GM21423 (cell line): ENCODE results near the gene ASMTL.
"Not testable (repeated sequence)": the region's sequence is repeated elsewhere in the genome, so short reads cannot be mapped to it uniquely, and the experiment has no call there.

Source experiments
- ATAC-seq: cut with Tn5 transposase; IDR thresholded peaks from one replicate; pipeline ENCODE4 v1.9.1; 2021; ENCODE audit warnings: mild to moderate bottlenecking, moderate library complexity; ENCODE audit not compliant: unreplicated experiment

Gene ASMTL, protein sequence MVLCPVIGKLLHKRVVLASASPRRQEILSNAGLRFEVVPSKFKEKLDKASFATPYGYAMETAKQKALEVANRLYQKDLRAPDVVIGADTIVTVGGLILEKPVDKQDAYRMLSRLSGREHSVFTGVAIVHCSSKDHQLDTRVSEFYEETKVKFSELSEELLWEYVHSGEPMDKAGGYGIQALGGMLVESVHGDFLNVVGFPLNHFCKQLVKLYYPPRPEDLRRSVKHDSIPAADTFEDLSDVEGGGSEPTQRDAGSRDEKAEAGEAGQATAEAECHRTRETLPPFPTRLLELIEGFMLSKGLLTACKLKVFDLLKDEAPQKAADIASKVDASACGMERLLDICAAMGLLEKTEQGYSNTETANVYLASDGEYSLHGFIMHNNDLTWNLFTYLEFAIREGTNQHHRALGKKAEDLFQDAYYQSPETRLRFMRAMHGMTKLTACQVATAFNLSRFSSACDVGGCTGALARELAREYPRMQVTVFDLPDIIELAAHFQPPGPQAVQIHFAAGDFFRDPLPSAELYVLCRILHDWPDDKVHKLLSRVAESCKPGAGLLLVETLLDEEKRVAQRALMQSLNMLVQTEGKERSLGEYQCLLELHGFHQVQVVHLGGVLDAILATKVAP

GRCh38 chrX:1452516-1453394 lies at the start of gene ASMTL:
ASMTL (minus strand) TSS chrX:1452909; CDS start chrX:1452840, 69 bp downstream.
- peak; percentile 75 for ATAC-seq

DNA sequence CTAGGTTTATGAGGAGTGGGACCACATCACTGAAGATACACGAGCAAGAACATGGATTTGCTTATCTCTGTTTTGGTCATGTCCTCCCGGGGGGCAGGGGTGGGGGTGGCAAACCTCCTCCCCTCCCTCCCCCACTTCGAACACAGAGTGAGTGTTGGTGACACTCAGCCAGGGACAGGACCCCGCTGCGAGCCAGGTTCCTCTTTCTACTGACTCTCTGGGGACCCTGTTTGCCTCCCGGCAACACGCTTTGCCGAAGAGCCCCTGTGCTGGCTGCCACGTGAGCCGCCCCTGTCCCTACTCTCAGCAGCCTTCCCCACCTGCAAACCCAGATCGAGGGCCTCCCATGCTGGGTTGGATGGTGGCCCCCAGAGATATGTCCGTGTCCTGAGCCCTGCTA lies 49.5 kb upstream of the ASMTL start:
- peak; percentile 53 for ATAC-seq

- ATAC-seq, result peak; percentile 64
Measured at GRCh38 chrX:1500701-1501624, 48.3 kb upstream of the ASMTL start.

DNA sequence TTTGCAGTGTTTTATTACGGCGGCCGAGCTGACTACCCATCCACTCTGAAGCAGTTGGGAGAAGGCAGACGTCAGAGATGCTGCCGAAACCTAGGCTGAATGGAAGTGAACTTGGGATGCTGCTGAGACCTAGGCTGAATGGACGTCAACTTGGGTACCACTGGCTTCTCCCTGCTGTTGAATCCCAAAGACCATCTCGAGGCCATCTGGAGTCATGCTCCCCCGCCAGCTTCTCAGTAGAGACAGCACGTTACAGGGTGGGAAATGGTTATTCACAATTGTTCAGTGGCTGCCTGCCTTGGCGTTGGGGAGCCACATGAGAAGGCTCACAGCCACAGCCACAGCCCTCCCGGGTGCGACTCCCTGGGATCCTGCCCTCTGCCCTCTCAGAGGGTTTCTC lies 43.4 kb upstream of the ASMTL start:
- no peak for ATAC-seq

DNA sequence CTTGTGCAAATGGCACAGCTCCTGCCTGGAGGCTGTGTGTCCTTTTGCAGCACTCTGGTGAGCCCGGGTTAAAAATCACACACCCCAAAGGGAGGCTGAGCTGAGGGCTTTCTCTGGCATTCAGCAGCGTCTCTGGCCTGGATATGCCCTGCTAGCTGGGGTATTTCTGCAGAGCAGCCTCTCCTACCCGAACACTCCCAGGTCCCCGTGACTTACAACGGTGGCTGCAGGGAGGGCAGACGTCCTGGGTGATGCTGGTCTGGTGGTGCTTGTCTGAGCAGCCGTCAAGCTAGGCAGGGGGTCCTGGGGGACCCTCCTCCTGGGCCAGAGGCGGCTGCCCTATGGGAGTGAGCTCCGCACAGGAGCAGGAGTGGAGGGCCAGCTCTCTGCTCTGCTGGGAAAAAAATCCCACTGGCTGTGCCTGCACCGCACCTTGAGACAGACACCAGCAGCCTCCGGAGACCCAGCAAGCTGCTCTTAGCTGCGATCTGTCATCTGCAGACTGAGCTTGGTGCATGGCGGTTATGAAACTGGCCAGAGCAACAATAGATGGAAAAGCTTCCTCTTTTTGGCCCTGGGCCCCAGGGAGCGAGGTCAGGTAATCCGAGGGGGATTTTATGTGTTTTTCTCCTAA lies 41.3 kb upstream of the ASMTL start:
- ATAC-seq, result peak; percentile 71

- no peak for ATAC-seq
Measured at GRCh38 chrX:1493412-1493811, 40.7 kb upstream of the ASMTL start.

DNA sequence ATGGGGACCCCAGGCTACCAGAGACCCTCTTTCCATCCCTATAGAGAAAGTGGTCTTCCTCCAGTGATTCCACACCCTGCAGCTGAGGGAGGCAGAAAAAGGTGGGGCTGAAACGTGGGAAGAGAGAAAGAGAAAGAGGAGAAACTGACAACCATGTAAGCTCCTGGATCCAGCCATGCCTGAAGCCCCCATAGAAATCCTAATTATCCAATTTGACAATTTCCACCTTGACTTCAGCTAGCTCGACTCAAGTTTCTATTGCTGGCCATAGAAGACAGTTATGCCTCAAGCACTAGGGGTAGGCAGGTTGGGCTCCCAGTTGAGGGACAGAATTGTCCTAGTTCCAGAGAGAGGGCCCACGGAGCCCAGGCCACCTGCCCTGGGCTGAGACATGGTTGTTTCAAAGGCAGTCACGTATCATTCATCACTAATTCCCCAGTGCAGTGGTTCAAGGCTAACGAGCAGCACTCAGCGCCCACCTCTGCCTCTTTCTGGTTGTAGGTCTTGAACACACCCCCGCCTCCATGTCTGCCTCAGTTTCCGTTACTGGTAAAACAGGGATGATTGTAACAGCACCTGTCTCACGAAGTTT lies 39.8 kb upstream of the ASMTL start:
- ATAC-seq, result no peak

DNA sequence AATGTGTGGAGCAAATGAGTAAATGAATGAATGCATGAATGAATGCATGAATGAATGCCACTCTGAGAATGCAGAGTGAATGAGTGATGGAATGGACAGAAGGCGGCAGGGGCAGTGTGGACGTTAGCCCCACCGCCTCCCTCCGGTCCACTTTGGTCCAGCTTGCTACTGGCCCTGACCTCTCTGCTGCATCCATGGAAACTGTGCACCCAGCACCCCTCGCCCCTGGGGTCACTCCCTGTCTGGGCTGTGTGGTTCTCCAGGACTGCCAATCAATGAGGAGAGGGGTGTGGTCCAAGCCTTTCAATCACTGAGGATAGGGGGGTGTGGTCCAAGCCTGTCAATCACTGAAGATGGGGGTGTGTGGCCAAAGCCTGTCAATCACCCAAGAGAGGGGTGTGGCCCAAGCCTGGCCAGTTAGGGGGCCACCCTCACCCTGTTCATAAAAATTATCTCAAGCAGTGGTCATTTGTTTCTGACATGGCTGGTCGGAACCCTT lies 39.2 kb upstream of the ASMTL start:
- peak; percentile 72 for ATAC-seq

- ATAC-seq, result not testable (repeated sequence)
Measured at GRCh38 chrX:1491248-1491647, 38.5 kb upstream of the ASMTL start.

DNA sequence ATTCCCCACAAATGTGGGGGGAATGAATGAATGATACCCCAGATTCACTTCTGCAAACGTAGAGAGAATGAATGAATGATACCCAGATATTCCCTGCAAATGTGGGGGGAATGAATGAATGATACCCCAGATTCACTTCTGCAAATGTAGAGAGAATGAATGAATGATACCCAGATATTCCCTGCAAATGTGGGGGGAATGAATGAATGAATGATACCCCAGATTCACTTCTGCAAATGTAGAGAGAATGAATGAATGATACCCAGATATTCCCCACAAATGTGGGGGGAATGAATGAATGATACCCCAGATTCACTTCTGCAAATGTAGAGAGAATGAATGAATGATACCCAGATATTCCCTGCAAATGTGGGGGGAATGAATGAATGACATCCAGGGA lies 38.0 kb upstream of the ASMTL start:
- not testable (repeated sequence) for ATAC-seq

DNA sequence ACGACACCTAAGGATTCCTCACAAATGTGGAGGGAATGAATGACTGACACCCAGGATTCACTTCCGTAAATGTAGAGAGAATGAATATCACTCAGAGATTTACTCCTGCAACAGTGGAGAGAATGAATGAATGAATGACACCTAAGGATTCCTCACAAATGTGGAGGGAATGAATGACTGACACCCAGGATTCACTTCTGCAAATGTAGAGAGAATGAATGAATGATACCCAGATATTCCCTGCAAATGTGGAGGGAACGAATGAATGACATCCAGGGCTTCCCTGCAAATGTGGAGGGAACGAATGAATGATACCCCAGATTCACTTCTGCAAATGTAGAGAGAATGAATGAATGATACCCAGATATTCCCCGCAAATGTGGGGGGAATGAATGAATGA lies 36.6 kb upstream of the ASMTL start:
- ATAC-seq, result not testable (repeated sequence)

- ATAC-seq, result no peak
Measured at GRCh38 chrX:1488745-1489144, 36.0 kb upstream of the ASMTL start.

DNA sequence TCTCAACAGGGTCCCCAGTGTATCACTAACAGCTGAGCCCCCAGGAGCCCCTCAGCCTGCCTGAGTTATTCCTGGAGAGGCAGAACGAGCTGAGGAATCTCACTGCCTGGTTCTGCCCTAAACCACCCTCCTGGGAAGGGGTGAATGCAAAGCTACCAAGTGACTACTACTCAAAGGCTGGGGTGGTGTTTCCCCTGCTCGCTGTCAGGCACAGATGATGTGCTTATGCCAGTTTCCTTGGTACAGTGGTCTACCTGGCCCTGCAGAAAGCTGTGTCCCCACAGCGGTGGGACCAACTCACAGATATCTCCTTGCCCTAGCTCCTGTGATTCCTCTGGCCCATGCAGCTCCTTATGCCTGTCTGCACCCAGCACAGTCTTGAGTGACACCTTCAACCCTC lies 35.4 kb upstream of the ASMTL start:
- no peak for ATAC-seq

DNA sequence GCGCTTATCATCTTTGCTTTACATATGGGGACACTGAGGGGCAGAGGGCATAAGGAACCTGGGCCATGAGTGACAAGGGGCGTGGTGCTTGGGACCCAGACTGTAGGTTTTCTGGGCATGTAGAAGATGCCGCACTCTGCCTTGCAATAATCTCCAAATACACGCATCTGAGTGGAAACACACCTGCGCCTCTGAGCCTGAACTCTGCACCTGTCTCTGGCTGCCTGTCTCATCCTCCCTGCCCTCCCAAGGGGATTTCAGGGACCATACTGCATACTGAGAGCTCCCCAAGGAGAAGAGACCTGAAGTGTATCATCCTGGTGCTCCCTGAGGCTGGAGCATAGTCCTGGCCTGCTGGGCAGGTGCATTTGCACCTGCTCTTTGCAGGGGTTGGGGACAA lies 34.7 kb upstream of the ASMTL start:
- no peak for ATAC-seq

DNA sequence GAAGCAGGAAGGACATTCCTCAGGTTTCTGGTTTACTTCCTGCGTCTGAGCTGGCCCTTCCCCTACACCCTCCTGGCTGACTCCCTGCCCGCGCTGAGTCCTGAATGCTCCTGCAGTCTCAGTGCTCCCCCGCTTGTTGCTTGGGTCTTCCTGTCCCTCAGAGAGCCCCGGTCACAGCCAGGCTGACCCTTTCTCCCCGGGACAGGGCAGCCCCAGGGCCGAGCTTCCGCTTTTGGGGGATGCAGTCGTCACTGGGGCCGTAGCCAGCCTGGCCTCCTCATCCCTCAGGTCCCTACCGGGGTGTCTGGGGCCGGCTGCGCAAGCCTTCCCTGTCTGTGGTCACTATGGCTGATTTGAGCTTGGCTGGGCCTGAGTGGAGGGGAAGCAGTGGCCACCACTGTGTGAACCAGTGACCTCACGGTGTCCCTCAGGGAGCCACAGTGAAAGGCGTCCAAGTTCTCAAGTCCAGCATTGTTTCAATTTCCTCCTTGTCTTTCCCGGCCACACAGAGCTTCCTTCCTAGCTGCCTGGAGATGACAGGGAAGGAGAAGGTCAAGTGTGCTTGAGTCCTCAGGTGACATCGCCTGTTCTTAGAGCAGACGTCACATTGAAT lies 34.1 kb upstream of the ASMTL start:
- no peak for ATAC-seq

- ATAC-seq, result no peak
Measured at GRCh38 chrX:1486177-1486576, 33.5 kb upstream of the ASMTL start.

DNA sequence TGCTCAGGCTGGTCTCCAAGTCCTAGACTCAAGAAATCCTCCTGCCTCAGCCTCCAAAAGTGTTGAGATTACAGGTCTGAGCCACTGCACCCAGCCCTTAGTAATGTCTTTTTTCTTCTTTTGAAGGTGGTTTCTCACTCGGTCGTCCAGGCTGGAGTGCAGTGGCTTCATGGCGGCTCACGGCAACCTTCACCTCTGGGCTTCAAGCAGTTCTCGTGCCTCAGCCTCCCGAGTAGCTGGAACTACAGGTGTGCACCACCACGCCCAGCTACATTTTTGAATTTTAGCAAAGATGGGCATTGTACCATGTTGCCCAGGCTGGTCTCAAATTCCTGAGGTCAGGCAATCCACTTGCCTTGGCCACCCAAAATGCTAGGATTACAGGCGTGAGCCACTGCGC lies 32.3 kb upstream of the ASMTL start:
- no peak for ATAC-seq

GRCh38 chrX:1484638-1485019 lies 31.9 kb upstream of the ASMTL start:
- no peak for ATAC-seq
